Esophagus muscularis mucosa (tissue), 4 donors: ENCODE results near the gene DUSP7.

ENCODE experiments used
- EP300 ChIP-seq: sonication (generic); formaldehyde crosslinking; IDR thresholded peaks from one replicate; pipeline ENCODE4 v1.6.1; 2017; ENCODE audit warnings: antibody characterized with exemption
- POLR2A ChIP-seq: fragments of 450-650 bp; IDR thresholded peaks from one replicate; pipeline ENCODE4 v1.6.1; 2017; ENCODE audit warnings: antibody characterized with exemption, moderate library complexity, mild to moderate bottlenecking, low read depth
- TF ChIP-seq, protein P1 (sequence below), 3 experiments: fragments of 200-600 bp in 2 of 3; fragments of 450-650 bp in 1 of 3; sonication (generic) in 2 of 3; IDR thresholded peaks; one replicate each; pipeline ENCODE4 v1.5.1; 2017 to 2019; ENCODE audit warnings: antibody characterized with exemption in 3 of 3, mild to moderate bottlenecking in 2 of 3, moderate library complexity in 1 of 3

DNA sequence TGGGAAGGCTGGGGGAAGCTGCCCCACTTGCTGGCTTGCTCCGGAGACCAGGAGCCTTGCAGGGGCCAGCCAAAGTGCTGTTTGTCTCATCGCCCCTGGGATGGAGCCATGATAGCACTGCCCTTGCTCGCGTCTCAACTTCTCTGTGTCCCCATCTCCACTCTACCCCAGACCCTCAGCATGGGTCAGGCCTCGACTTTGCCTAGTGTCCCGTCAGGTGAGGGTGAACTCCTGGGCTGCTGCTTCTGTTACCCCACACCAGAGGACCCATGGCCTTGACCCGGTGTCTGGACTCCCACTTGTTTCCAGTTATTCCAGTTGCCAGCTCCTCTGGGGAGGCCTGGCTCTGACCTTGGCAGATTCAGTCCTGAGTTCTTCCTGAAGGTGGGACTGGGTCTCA is 36.5 kb upstream of the DUSP7 start:
- TF ChIP-seq, protein P1, sequence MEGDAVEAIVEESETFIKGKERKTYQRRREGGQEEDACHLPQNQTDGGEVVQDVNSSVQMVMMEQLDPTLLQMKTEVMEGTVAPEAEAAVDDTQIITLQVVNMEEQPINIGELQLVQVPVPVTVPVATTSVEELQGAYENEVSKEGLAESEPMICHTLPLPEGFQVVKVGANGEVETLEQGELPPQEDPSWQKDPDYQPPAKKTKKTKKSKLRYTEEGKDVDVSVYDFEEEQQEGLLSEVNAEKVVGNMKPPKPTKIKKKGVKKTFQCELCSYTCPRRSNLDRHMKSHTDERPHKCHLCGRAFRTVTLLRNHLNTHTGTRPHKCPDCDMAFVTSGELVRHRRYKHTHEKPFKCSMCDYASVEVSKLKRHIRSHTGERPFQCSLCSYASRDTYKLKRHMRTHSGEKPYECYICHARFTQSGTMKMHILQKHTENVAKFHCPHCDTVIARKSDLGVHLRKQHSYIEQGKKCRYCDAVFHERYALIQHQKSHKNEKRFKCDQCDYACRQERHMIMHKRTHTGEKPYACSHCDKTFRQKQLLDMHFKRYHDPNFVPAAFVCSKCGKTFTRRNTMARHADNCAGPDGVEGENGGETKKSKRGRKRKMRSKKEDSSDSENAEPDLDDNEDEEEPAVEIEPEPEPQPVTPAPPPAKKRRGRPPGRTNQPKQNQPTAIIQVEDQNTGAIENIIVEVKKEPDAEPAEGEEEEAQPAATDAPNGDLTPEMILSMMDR (IDR thresholded peaks at IDR 0.05) = no peak
- no peak for TF ChIP-seq EP300
- no peak for TF ChIP-seq POLR2A
